Activated CD4-positive, alpha-beta T cell treated with anti-CD3 and anti-CD28 coated beads, Interleukin-2, amount 50 U/mL, for 24 hours (primary cell): Measurements from ENCODE around the gene DDN.

ENCODE experiments used
- DNase-seq, 2 donors: peaks; one replicate each; pipeline ENCODE4 v3.0.0-alpha.2; 2020; ENCODE audit warnings: low read depth in 1 of 2, low spot score in 1 of 2

The DDN gene

DNA sequence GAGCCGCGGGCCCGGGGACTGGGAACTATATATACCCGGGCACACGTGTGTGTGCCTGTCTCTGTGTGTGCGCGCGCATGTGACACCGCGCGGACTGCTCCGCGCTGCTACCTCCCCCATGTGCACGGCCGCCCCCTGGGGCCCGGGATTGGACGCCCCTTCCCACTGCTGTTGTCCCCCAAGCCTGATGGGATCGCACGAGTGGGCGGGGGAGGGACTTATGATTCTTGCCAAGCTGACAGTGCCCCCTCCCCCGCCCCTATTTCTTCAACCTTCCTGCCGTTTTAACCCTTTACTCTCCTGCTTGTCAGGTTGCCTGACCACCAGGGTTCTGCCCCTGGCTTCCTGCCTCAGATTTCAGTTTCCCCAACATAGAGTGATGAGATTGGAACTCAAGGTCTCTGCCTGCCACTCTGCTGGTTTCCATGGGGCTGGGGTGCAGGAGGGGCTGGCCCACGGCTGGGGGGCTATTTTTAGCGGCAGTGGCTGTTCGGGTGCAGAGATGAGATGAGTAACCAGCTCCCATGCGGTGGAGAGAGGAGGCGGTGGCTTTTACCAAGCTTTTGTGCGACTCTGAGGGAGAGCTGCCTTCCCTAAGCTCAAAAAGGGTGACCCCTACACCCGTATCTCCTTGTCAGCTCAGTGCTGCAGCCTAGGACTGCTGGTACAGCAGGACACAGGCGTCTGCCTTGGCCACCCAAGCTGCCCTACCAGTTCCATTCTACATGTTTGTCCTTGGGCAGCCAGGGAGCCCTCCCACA is at the start of gene DDN:
TSS of gene DDN (minus strand) at position 5 of the 761 bp plus-strand sequence. CDS start 88 bp downstream, outside the sequence.
- peak in 1 of 2 donors; percentile 13 for DNase-seq

DNA sequence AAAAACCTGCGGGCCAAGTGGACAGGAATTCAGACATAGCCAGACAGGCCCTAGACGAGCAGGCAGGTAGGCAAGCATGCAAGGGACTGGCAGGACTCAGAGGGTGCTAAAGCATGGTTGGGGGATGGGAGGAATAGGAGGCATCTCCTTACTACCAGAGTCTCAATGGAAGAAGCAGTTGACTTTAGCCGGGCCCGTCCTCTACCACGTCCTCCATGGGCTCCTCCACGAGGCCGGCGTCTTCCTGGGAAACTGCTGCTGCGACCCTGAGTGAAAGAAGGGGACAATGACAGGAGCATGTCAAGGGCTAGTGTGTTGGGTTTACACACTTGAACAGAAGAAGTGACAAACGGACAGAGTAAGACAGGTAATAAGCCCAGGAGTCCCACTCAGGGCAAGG is 49.8 kb upstream of the DDN start:
- no peak for DNase-seq

DNA sequence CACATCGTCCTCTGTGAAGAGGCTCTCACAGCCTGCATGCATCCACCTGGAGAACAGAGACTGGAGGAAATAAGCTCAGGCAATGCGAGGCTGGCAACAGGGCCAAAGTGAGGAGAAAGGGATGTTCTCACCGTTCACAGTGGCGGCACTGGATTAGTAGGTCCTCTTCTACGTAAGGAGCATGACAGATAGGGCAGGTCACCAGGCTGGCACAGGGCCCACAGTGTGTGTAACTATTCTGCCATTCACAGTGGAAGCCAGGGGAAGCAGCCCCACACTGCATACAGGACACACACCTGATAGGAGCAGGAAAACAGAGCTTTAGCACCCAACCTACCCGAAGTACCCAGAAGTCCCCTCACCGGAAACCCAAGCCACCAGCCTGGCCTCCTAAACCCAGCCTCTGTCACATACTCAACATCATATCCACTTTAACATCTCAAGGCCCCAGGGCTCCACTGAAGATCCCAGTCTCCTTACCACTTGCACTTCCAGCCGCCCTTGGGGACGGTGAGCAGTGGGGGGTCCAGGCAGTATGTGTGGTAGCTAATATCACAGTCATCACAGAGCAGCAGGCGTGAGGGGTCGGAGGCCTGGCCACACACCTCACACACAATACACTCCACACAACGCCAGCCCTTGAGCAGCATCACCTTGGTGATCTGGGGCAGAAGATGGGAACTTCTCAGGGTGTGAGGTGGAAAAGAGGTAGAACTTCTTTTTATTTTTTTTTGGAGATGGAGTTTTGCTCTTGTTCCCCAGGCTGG is 47.1 kb upstream of the DDN start:
- no peak for DNase-seq

- no peak for DNase-seq
These were observed 45.5 kb upstream of the DDN start for GRCh38 chr12:49044660-49045059.

DNA sequence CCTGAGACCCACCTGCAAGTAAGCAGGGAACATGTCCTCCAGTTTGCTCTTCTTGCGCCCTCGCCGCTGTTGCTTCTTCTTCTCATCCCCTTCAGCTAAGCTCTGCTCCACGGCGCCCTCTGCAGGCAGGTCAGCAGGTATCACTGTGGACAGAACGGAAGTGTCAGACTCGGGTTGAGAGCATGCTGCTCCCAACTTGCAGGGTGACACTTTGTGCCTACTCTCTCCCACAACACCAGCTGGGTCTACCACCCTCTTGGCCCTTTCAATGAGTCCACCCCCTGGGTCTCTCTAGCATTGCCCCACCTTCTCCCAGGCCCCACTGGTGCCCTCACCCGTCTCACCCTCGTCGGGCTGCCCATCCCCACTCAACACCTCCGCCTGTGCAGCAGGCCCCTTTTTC is 44.7 kb upstream of the DDN start:
- DNase-seq, result peak; percentile 56 to 66

DNA sequence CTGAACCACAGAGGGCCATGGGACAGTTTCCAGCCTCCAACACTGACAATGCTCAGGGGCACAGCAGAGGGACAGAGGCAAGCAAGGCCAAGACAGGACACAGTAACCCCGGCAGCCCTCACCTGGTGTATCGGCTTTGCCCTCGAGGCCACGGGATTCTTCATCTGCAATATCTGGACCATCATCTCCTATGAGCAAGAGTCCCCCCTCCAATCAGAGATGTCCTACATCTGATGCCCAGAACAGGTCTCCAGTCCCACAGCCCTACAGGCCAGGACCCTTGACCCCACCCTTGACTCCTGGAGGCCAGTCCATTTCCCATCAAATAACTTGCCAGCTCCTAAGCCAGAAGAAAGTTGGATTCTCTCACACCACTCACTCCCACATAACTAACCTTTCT is 44.1 kb upstream of the DDN start:
- no peak for DNase-seq

DNA sequence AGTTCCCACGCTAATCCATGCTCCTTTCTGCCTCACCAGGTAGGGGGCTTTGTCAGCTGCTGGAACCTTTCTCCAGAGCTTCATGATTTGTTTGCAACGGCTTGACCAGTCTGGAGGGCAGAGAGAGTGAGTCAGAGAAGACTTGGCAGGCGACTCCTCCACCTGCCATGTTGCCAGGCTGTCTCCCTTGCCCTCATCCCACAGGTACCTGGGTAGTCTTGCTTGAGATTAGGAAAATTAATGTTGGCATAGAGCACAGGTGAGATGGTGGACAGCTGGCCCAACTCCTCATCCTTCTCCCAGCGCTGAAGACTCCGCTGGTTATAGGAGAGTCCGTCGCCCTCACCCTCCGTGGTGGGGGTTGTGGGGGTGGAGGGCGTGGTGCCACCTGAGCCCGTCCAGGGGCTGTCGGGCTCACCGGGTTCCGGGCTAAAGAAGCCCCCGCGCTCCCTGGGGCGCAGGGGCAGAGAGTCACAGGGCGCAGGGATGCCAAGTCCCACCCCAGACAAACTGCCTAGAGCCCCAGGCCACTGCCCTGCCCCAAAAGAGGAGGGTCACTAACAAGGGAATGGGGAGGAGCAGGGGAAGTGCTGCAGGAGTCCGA is 42.8 kb upstream of the DDN start:
- DNase-seq, result no peak

DNA sequence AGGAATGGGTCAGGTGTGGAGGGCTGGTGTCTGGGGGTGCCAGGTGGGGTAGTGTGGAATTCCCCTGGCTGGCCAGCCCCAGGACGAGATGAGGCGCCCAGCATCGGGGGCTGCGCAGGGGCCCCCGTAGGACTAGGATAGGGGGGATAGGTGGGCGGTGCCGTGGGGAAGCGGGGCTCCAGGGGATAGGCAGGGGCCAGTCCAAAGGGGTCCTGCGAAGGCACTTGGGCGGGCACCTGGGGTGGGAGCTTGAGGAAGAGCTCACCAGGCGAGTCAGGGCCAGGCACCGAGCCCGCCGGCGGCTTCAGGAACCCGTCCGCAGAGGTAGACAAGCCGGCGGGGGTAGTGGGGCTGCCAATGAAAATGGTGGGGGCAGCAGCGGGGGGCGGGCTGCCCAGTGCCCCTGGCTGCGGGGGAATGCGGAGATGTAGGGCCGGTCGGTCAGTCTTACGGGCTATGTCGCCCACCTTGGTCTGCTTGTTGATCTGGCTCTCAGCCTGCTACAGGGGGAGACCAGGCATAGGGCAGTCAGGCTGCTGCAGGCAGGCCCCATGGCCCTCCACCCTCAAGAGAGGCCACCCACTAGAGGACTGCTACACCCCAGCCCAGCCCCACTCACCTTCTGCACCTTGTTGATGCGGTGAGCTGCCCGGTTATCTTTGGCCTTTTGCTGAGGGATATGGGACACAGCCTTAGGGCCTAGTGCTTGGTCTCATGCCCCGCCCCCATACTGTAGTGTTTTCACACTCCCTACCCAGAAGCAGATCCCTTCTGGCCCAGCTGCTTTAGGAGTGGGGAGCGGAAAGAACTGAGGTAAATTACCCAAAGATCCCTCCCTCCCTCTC is 42.1 kb upstream of the DDN start:
- DNase-seq, result no peak

DNA sequence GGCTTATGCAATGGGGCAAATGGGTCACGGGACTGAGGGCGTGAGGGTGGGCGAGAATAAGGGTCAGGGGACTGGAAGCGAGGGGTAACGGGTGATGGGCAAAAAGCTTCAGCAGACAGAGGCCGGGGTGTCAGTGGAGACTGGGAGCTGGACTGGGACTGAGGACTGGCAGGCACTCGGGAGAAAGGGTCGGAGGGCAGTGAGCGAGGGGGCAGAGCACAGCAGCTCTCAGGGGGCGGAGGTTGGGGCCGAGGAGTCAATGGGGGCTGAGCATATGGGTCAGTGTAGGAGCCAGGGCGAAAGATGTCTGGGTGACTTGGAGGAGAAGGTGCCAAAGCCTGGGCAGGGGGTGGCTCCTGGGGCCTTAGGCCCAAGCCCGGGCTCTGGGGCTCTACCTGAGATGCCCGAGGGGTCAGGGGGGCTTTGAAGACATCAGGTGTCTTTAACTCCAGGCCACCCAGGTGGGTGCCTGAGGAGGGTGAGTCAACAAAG is 41.2 kb upstream of the DDN start:
- DNase-seq, result no peak

GRCh38 chr12:49039421-49040363 is 40.5 kb upstream of the DDN start:
- no peak for DNase-seq

GRCh38 chr12:49038291-49038955 is 39.2 kb upstream of the DDN start:
- no peak for DNase-seq

DNA sequence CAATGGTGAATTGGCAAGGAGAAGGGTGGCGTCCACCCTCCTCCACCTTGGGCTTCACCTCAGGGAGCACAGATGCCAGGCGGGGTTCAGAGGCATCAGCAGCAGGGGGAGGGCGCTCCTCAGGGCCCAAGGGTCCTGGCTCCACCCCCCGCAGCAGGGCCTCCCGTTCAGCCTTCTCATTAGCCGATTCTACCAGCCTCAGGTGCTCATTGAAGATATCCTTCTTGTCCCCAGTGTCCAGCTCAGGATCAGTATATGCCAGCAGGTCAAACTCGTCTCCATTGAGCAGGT is 38.7 kb upstream of the DDN start:
- DNase-seq, result no peak

- DNase-seq, result no peak
These were observed 38.2 kb upstream of the DDN start for GRCh38 chr12:49037111-49037946.

DNA sequence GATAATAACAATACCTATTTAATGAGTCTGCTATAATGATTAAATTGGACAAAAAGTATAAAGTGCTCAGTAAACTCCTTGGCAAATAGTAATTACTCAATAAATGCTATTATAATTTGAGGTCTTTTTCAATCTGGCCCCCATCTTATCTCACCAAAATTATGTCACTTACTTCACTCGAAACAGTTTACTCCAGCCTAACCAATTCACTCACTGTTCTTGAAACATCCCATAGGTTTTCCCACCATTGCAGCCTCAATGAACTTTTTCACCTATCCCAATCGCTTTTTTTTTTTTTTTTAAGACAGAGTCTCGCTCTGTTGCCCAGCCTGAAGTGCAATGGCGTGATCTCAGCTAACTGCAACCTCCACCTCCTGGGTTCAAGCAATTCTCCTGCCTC is 36.9 kb upstream of the DDN start:
- no peak for DNase-seq

DNA sequence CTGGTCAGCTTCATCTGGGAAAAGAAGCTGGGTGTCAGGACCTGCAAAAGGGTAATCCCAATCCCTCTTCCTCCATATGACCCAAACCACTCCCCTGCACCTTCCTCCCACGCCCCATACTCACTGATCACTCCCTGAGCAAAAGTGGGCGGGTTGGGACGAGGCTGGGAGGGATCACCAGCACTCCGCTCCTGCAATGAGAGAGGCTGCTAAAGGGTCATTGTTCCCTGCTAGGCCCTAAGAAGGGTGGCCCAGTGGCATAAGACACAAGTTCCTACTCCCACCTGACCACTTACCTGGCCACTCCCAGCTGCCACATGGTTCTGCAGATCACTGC is 35.1 kb upstream of the DDN start:
- DNase-seq, result no peak

- DNase-seq, result no peak
These were observed 34.6 kb upstream of the DDN start for GRCh38 chr12:49033611-49034285.

- no peak for DNase-seq
These were observed 33.7 kb upstream of the DDN start for GRCh38 chr12:49032679-49033447.

GRCh38 chr12:49032276-49032675 is 33.1 kb upstream of the DDN start:
- DNase-seq, result no peak
